HCT116 (cell line): ENCODE results near the gene CFAP54. TPM values are rescaled to one million over a fixed set of nuclear protein-coding genes. Genes with fewer than 3 reads are reported as not detected.
A peak's percentile ranks its signal among the peaks of the same experiment; 100 is the strongest.

Experiments
- ATAC-seq: fragments of 200-7000 bp; cut with Tn5 transposase; 2 replicates; pipeline ENCODE4 v1.9.1; 2020; ENCODE audit warnings: mild to moderate bottlenecking, moderate library complexity
- BruUV-seq: library from RNA; stranded (reverse); fragments of 400-500 nt; replicated peaks from 2 replicates; lab custom pipeline; 2021; lab: Mats Ljungman, UMichigan
- CTCF ChIA-PET: fragments of 300-600 bp; sonication (Branson Sonifier 250); formaldehyde crosslinking; loops from one replicate; lab custom pipeline; 2021; ENCODE audit warnings: antibody characterized with exemption; lab: Charles Lee
- POLR2A ChIA-PET: fragments of 300-600, 350-600 bp; sonication (Branson Sonifier 250); formaldehyde crosslinking; loops from one replicate; lab custom pipeline; 2021; ENCODE audit warnings: antibody characterized with exemption; lab: Charles Lee
- RAD21 ChIA-PET, 2 experiments: fragments of 300-600 bp; sonication (Branson Sonifier 250); formaldehyde crosslinking; loops; one replicate each; lab custom pipeline; 2023; ENCODE audit warnings: low total read pairs in 2 of 2; ENCODE audit not compliant: uncharacterized antibody in 2 of 2, unreplicated experiment in 2 of 2, low non-redundant PET in 1 of 2; lab: Charles Lee
- DNase-seq: peaks from one replicate; pipeline ENCODE4 v3.0.0-alpha.2; 2010; ENCODE audit warnings: low read depth, low spot score
- H2AFZ ChIP-seq: fragments of 200-600 bp; shearing (Covaris generic), sonication (generic); 2 replicates; pipeline ENCODE4 v1.6.1; 2017; ENCODE audit warnings: low read depth, mixed run types, mixed read lengths, antibody characterized with exemption, low read length; ENCODE audit not compliant: poor library complexity, severe bottlenecking
- H3K27ac ChIP-seq: 2 replicates; pipeline ENCODE4 v1.5.1; 2012; ENCODE audit warnings: low read depth, low read length
- H3K27me3 ChIP-seq: fragments of 200-600 bp; sonication (generic); 2 replicates; pipeline ENCODE4 v1.6.1; 2016; ENCODE audit warnings: mixed run types, low read length, mixed read lengths; ENCODE audit not compliant: insufficient read depth
- H3K36me3 ChIP-seq, 2 experiments: fragments of 200-500 bp in 1 of 2; fragments of 200-600 bp in 1 of 2; sonication (Bioruptor generic) in 1 of 2; sonication (generic) in 1 of 2; 2 replicates each; pipeline versions ENCODE4 v1.5.1 to v1.6.1; 2014 to 2016; ENCODE audit warnings: low read length in 2 of 2, inconsistent platforms in 1 of 2, mixed read lengths in 1 of 2, mixed run types in 1 of 2; ENCODE audit not compliant: insufficient read depth in 2 of 2, control insufficient read depth in 1 of 2
- H3K4me1 ChIP-seq, 2 experiments: fragments of 200-600 bp in 1 of 2; sonication (generic) in 1 of 2; 2 replicates each; pipeline versions ENCODE4 v1.5.1 to v1.6.1; 2012 to 2017; ENCODE audit warnings: low read length in 2 of 2, inconsistent platforms in 1 of 2, mild to moderate bottlenecking in 1 of 2, mixed read lengths in 1 of 2, mixed run types in 1 of 2, moderate library complexity in 1 of 2; ENCODE audit not compliant: insufficient read depth in 2 of 2, control insufficient read depth in 1 of 2
- H3K4me2 ChIP-seq: fragments of 200-600 bp; sonication (generic); 2 replicates; pipeline ENCODE4 v1.6.1; 2017; ENCODE audit warnings: mixed run types, low read length, mixed read lengths
- H3K4me3 ChIP-seq, 2 experiments: fragments of 200-600 bp in 1 of 2; sonication (generic) in 1 of 2; replicated peaks in 1 of 2; 2 replicates each; pipeline ENCODE4 v1.5.1; 2011 to 2016; ENCODE audit warnings: low read length in 2 of 2, control low read depth in 1 of 2, low read depth in 1 of 2, mild to moderate bottlenecking in 1 of 2, mixed read lengths in 1 of 2, mixed run types in 1 of 2
- H3K79me2 ChIP-seq: fragments of 200-600 bp; sonication (generic); 2 replicates; pipeline ENCODE4 v1.6.1; 2017; ENCODE audit warnings: mild to moderate bottlenecking, mixed run types, low read length, moderate library complexity, mixed read lengths; ENCODE audit not compliant: insufficient read depth
- H3K9ac ChIP-seq: fragments of 200-600 bp; sonication (generic); 2 replicates; pipeline ENCODE4 v1.6.1; 2016; ENCODE audit warnings: low read length, mixed read lengths
- H3K9me2 ChIP-seq: fragments of 200-600 bp; sonication (generic), shearing (Covaris generic); 2 replicates; pipeline ENCODE4 v1.6.1; 2017; ENCODE audit warnings: mixed run types, mild to moderate bottlenecking, moderate library complexity; ENCODE audit not compliant: insufficient read depth
- H3K9me3 ChIP-seq, 2 experiments: fragments of 200-500 bp in 1 of 2; fragments of 200-600 bp in 1 of 2; sonication (Bioruptor generic) in 1 of 2; sonication (generic) in 1 of 2; 2 replicates each; pipeline ENCODE4 v1.6.1; 2014 to 2017; ENCODE audit warnings: low read length in 2 of 2, mixed read lengths in 2 of 2, inconsistent platforms in 1 of 2, low read depth in 1 of 2, mild to moderate bottlenecking in 1 of 2, mixed run types in 1 of 2, moderate library complexity in 1 of 2; ENCODE audit not compliant: control insufficient read depth in 1 of 2, insufficient read depth in 1 of 2
- H4K20me1 ChIP-seq: fragments of 200-600 bp; sonication (generic), shearing (Covaris generic); 2 replicates; pipeline ENCODE4 v1.6.1; 2017; ENCODE audit warnings: mixed run types, mild to moderate bottlenecking, moderate library complexity; ENCODE audit not compliant: insufficient read depth
- EGR1 ChIP-seq: IDR thresholded peaks from 2 replicates; pipeline ENCODE4 v1.6.1; 2012; ENCODE audit warnings: low read depth
- ELF1 ChIP-seq: IDR thresholded peaks from 2 replicates; pipeline ENCODE4 v1.6.1; 2012; ENCODE audit warnings: low read depth, borderline replicate concordance
- EZH2phosphoT487 ChIP-seq: fragments of 200-600 bp; IDR thresholded peaks from 2 replicates; pipeline ENCODE4 v1.6.1; 2018; ENCODE audit warnings: antibody characterized with exemption, borderline replicate concordance
- POLR2A ChIP-seq: IDR thresholded peaks from 2 replicates; pipeline ENCODE4 v1.7.0; 2011; ENCODE audit warnings: borderline replicate concordance; ENCODE audit not compliant: insufficient read depth, insufficient read length; ENCODE audit errors: extremely low read depth
- POLR2AphosphoS5 ChIP-seq: IDR thresholded peaks from 2 replicates; pipeline ENCODE4 v1.6.1; 2011; ENCODE audit warnings: mild to moderate bottlenecking, low read depth, low read length, moderate library complexity
- RAD21 ChIP-seq: IDR thresholded peaks from 2 replicates; pipeline ENCODE4 v1.6.1; 2012; ENCODE audit warnings: low read depth, mild to moderate bottlenecking
- REST ChIP-seq: IDR thresholded peaks from 2 replicates; pipeline ENCODE4 v1.6.1; 2012; ENCODE audit warnings: low read depth
- SIN3A ChIP-seq: IDR thresholded peaks from 2 replicates; pipeline ENCODE4 v1.6.1; 2012; ENCODE audit warnings: low read depth
- SP1 ChIP-seq: IDR thresholded peaks from 2 replicates; pipeline ENCODE4 v1.6.1; 2012; ENCODE audit warnings: low read depth
- TCF7L2 ChIP-seq: IDR thresholded peaks from 2 replicates; pipeline ENCODE4 v1.7.0; 2011; ENCODE audit warnings: borderline replicate concordance, inconsistent platforms; ENCODE audit not compliant: insufficient read depth, insufficient read length; ENCODE audit errors: extremely low read depth
- YY1 ChIP-seq: IDR thresholded peaks from 2 replicates; pipeline ENCODE4 v1.6.1; 2011; ENCODE audit warnings: low read length, low read depth, moderate library complexity, mild to moderate bottlenecking; ENCODE audit not compliant: insufficient replicate concordance; ENCODE audit errors: extremely low read depth
- ZBTB33 ChIP-seq: IDR thresholded peaks from 2 replicates; pipeline ENCODE4 v1.6.1; 2011; ENCODE audit warnings: mild to moderate bottlenecking, low read length, moderate library complexity; ENCODE audit not compliant: insufficient replicate concordance; ENCODE audit errors: extremely low read depth
- ZFX ChIP-seq: fragments of 450-650 bp; IDR thresholded peaks from 2 replicates; pipeline ENCODE4 v1.6.1; 2017
- ZNF274 ChIP-seq: fragments of 200-500 bp; sonication (Bioruptor generic); IDR thresholded peaks from 2 replicates; pipeline ENCODE4 v1.6.1; 2014; ENCODE audit warnings: mild to moderate bottlenecking, low read depth, low read length, inconsistent platforms
- intact Hi-C: fragments of 100-400 bp; cut with micrococcal nuclease; formaldehyde crosslinking; loops from 2 replicates; pipeline ENCODE4 v1.10.0; 2022
- total RNA-seq: library from RNA; stranded (reverse); gene quantifications from one replicate; pipeline ENCODE4 v1.2.1, GENCODE V29; 2021; ENCODE audit not compliant: unreplicated experiment
- TF ChIP-seq, protein P1 (sequence below): IDR thresholded peaks from 2 replicates; pipeline ENCODE4 v1.6.1; 2012

CFAP54 gene
- total RNA-seq, 1 experiment from 2014 or later = 0.25 TPM

- intact Hi-C loops = loop anchor here (5.0 kb wide), 1 partner anchor 100 kb away; the partner anchor contains the start of gene CDK17
- no peak overlapping the region for H3K4me3 ChIP-seq
Measured at GRCh38 chr12:96502477-96502876, 13.1 kb downstream of the CFAP54 start.

More at GRCh38 chr12:96502477-96502876, 13.1 kb downstream of the CFAP54 start:
- Histone ChIP-seq H3K36me3 (no peaks in the 10 kb centered on the region), H3K27ac (no peak overlapping the region), H3K79me2 (no peaks in the 10 kb centered on the region)
- BruUV-seq = no TSS peak
- POLR2A ChIA-PET = no interaction called here
- TF ChIP-seq EGR1 (no peak), ZNF274 (no peak), RAD21 (no peak), ZBTB33 (no peak), EZH2phosphoT487 (no peak), ELF1 (no peak), POLR2A (no peak), SP1 (no peak), YY1 (no peak), POLR2AphosphoS5 (no peak), REST (no peak), ZFX (no peak), TCF7L2 (no peak), SIN3A (no peak)
- TF ChIP-seq, protein P1, sequence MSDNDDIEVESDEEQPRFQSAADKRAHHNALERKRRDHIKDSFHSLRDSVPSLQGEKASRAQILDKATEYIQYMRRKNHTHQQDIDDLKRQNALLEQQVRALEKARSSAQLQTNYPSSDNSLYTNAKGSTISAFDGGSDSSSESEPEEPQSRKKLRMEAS = no peak
- TF ChIP-seq, all 23 proteins: peak for 0
- DNase-seq = no peak
- H2AFZ ChIP-seq = peak overlapping the region; percentile 70
- peaks cover 17 to 28% of the 10 kb centered on the region in 2 experiments for H3K4me1 ChIP-seq
- peak overlapping the region; percentile 37 for H3K4me2 ChIP-seq
- 0 out of 2 replicates have a peak, but pooled peaks cover 5% of the 10 kb centered on the region for H3K9me2 ChIP-seq
- H3K9me3 ChIP-seq = no peaks in the 10 kb centered on the region
- no peak for ATAC-seq
- H3K9ac ChIP-seq = no peak overlapping the region
- ChIA-PET CTCF (interaction anchor here (1.6 kb wide), 1 partner anchor 14 kb away, joined by 3 read pairs; no protein-coding TSS in a partner anchor), RAD21 (no interaction called here)
- H3K27me3 ChIP-seq = no peaks in the 10 kb centered on the region
- no peaks in the 10 kb centered on the region for H4K20me1 ChIP-seq
